GM12864 (cell line): ENCODE results near the gene KRTAP9-7.
"Not testable (repeated sequence)": the region's sequence is repeated elsewhere in the genome, so short reads cannot be mapped to it uniquely, and the experiment has no call there.

Experiments used
- DNase-seq: peaks from one replicate; pipeline ENCODE4 v3.0.0-alpha.2; 2011; ENCODE audit warnings: low read depth
- H3K4me3 ChIP-seq: 2 replicates; pipeline ENCODE4 v1.5.1; 2011; ENCODE audit warnings: mild to moderate bottlenecking, low read depth, low read length, control low read depth
- CTCF ChIP-seq: IDR thresholded peaks from 2 replicates; pipeline ENCODE4 v1.5.1; 2011; ENCODE audit warnings: low read depth, mild to moderate bottlenecking, moderate library complexity, low read length, control low read depth, inconsistent platforms; ENCODE audit errors: missing control alignments

The KRTAP9-7 gene, protein sequence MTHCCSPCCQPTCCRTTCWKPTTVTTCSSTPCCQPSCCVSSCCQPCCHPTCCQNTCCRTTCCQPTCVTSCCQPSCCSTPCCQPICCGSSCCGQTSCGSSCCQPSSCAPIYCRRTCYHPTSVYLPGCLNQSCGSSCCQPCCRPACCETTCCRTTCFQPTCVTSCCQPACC

DNA sequence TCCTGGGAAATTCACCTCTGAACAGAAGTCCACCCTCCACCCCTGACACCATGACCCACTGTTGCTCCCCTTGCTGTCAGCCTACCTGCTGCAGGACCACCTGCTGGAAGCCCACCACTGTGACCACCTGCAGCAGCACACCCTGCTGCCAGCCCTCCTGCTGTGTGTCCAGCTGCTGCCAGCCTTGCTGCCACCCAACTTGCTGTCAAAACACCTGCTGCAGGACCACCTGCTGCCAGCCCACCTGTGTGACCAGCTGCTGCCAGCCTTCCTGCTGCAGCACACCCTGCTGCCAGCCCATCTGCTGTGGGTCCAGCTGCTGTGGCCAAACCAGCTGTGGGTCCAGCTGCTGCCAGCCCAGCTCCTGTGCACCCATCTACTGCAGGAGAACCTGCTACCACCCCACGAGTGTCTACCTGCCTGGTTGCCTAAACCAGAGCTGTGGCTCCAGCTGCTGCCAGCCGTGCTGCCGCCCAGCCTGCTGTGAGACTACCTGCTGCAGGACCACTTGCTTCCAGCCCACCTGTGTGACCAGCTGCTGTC is at the start of gene KRTAP9-7:
KRTAP9-7 (plus strand) TSS at position 51 of the 543 bp plus-strand sequence; CDS start at position 51, 0 bp downstream.
- not testable (repeated sequence) for H3K4me3 ChIP-seq, DNase-seq

DNA sequence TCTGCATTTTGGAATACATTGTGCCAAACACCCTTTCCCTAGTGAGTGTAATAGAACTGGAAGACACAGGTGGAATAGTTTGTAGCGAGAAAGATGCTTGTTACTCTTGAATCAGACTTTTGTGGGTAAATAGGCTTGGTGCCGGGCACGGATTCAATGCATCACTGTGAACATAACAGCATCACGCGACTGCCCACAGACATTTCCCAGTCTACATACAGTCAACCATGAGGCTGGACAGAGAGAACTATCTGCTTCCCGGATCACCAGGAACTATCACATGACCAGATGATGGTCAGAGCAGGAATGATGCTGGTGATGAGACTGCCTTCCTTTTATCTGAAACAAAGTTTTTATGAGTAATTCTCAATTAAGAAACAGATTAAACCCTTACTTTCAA is 49.4 kb upstream of the KRTAP9-7 start:
- no peak for TF ChIP-seq CTCF
- H3K4me3 ChIP-seq: no peak overlapping the region
- no peak for DNase-seq

DNA sequence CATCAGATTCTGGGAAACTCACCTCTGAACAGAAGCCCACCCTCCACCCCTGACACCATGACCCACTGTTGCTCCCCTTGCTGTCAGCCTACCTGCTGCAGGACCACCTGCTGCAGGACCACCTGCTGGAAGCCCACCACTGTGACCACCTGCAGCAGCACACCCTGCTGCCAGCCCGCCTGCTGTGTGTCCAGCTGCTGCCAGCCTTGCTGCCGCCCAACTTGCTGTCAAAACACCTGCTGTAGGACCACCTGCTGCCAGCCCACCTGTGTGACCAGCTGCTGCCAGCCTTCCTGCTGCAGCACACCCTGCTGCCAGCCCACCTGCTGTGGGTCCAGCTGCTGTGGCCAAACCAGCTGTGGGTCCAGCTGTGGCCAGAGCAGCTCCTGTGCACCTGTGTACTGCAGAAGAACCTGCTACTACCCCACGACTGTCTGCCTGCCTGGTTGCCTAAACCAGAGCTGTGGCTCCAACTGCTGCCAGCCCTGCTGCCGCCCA is 48.9 kb upstream of the KRTAP9-7 start, which contains the start of gene KRTAP9-2:
KRTAP9-2 (plus strand) TSS at position 51 of the 498 bp plus-strand sequence; CDS start at position 58, 7 bp downstream.
- DNase-seq, H3K4me3 ChIP-seq: not testable (repeated sequence)

GRCh38 chr17:41230094-41230493 is 45.4 kb upstream of the KRTAP9-7 start:
- no peak overlapping the region for H3K4me3 ChIP-seq
- DNase-seq: no peak

DNA sequence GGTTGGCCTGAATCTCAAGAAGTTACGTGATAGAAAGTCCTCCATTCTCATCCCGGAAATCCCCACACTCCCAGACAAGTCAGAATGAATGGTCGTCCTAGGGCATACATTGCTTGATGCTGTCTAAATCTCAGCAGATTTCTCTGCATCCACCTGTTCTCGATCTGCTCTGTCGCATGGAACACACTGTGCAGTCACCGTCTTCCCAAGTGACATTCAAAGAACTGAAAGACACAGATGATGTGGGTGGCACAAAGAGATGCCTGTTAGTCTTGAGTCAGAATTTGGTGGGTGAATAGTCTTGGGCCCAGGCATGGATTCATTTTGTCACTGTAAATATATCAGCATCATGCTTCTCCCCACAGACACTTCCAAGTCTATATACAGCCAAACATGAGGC is 43.8 kb upstream of the KRTAP9-7 start:
- no peak for TF ChIP-seq CTCF
- DNase-seq: no peak
- no peak overlapping the region for H3K4me3 ChIP-seq

More at GRCh38 chr17:41230094-41230493, 45.4 kb upstream of the KRTAP9-7 start:
- TF ChIP-seq CTCF: no peak

GRCh38 chr17:41232399-41233105 is 42.9 kb upstream of the KRTAP9-7 start, which contains the start of gene KRTAP9-3:
Gene KRTAP9-3 (plus strand): TSS chr17:41232449. CDS start chr17:41232502, 53 bp downstream.
- not testable (repeated sequence) for DNase-seq, H3K4me3 ChIP-seq

- not testable (repeated sequence) for H3K4me3 ChIP-seq, DNase-seq
Observed at GRCh38 chr17:41237116-41237515, 38.4 kb upstream of the KRTAP9-7 start.

- H3K4me3 ChIP-seq, DNase-seq: not testable (repeated sequence)
Observed at GRCh38 chr17:41237949-41238437, 37.5 kb upstream of the KRTAP9-7 start, which contains the start of gene KRTAP9-8. Gene KRTAP9-8 (plus strand): TSS chr17:41237999. CDS start chr17:41238052, 53 bp downstream.

GRCh38 chr17:41246995-41247787 is 28.3 kb upstream of the KRTAP9-7 start:
- not testable (repeated sequence) for DNase-seq, H3K4me3 ChIP-seq

- not testable (repeated sequence) for H3K4me3 ChIP-seq, DNase-seq
Observed at GRCh38 chr17:41249637-41250240, 25.8 kb upstream of the KRTAP9-7 start, which contains the start of gene KRTAP9-4. Gene KRTAP9-4 (plus strand): TSS chr17:41249687. CDS start chr17:41249721, 34 bp downstream.
